Activated CD4-positive, alpha-beta T cell treated with anti-CD3 and anti-CD28 coated beads, Interleukin-2, amount 10 ng/mL, durations not matched to agents 7 days and 5 days (primary cell): ENCODE results near the gene CYP24A1. TPM values are rescaled to one million over a fixed set of nuclear protein-coding genes. Genes with fewer than 3 reads are reported as not detected.

Experiments used
- CTCF ChIA-PET: fragments of 350-600 bp; sonication (Branson Sonifier 250); formaldehyde crosslinking; loops from one replicate; lab custom pipeline; 2021; ENCODE audit warnings: antibody characterized with exemption; lab: Charles Lee
- POLR2A ChIA-PET: fragments of 350-600 bp; sonication (Branson Sonifier 250); formaldehyde crosslinking; loops from one replicate; lab custom pipeline; 2021; ENCODE audit warnings: antibody characterized with exemption; lab: Charles Lee
- DNase-seq: peaks from one replicate; pipeline ENCODE4 v3.0.0-alpha.2; 2020
- H3K27ac Mint-ChIP-seq: one replicate; pipeline ENCODE4 v1.8.0; 2021; ENCODE audit warnings: mild to moderate bottlenecking, moderate library complexity, mixed read lengths
- H3K27me3 Mint-ChIP-seq: one replicate; pipeline ENCODE4 v1.8.0; 2021; ENCODE audit warnings: mixed read lengths
- H3K36me3 Mint-ChIP-seq: one replicate; pipeline ENCODE4 v1.8.0; 2021; ENCODE audit warnings: low read depth, mixed read lengths
- H3K4me1 Mint-ChIP-seq: one replicate; pipeline ENCODE4 v1.8.0; 2021; ENCODE audit warnings: mixed read lengths
- H3K4me3 Mint-ChIP-seq: one replicate; pipeline ENCODE4 v1.8.0; 2021; ENCODE audit warnings: mild to moderate bottlenecking, moderate library complexity, mixed read lengths
- H3K9me3 Mint-ChIP-seq: one replicate; pipeline ENCODE4 v1.8.0; 2021; ENCODE audit warnings: mixed read lengths
- total RNA-seq, 2 experiments: library from RNA; stranded (reverse); gene quantifications; one replicate each; pipeline ENCODE4 v1.2.3, GENCODE V29; 2021

The CYP24A1 gene
- total RNA-seq, 2 experiments from 2014 or later, result not detected

- POLR2A ChIA-PET, result no interaction called here
- Mint-ChIP-seq H3K36me3 (no peaks in the 10 kb centered on the region), H3K27me3 (peaks cover 58% of the 10 kb centered on the region), H3K4me1 (no peaks in the 10 kb centered on the region), H3K4me3 (no peak overlapping the region), H3K9me3 (no peaks in the 10 kb centered on the region), H3K27ac (no peak overlapping the region)
- no peak for DNase-seq
- CTCF ChIA-PET, result no interaction called here
These were observed 6.7 kb downstream of the CYP24A1 start for GRCh38 chr20:54166987-54167662.

GRCh38 chr20:54165803-54166202 lies 8.0 kb downstream of the CYP24A1 start:
- POLR2A ChIA-PET, result no interaction called here
- Mint-ChIP-seq H3K27ac (no peak overlapping the region), H3K27me3 (peaks cover 49% of the 10 kb centered on the region)

GRCh38 chr20:54165014-54165413 lies 8.8 kb downstream of the CYP24A1 start:
- Mint-ChIP-seq H3K9me3 (no peaks in the 10 kb centered on the region), H3K4me3 (no peak overlapping the region), H3K27ac (no peak overlapping the region), H3K36me3 (no peaks in the 10 kb centered on the region), H3K27me3 (peaks cover 42% of the 10 kb centered on the region), H3K4me1 (peaks cover under 1% of the 10 kb centered on the region)
- DNase-seq, result no peak
- POLR2A ChIA-PET, result no interaction called here
- CTCF ChIA-PET, result interaction anchor here (1.1 kb wide), 1 partner anchor 74 kb away, joined by 4 read pairs; no protein-coding TSS in a partner anchor

More at GRCh38 chr20:54165803-54166202, 8.0 kb downstream of the CYP24A1 start:
- H3K4me3 Mint-ChIP-seq, result no peak overlapping the region
- DNase-seq, result no peak
- no peaks in the 10 kb centered on the region for H3K9me3 Mint-ChIP-seq
- CTCF ChIA-PET, result interaction anchor here (1.1 kb wide), 1 partner anchor 75 kb away, joined by 4 read pairs; no protein-coding TSS in a partner anchor
- no peaks in the 10 kb centered on the region for H3K4me1 Mint-ChIP-seq
- H3K36me3 Mint-ChIP-seq, result no peaks in the 10 kb centered on the region

- no peak overlapping the region for H3K27ac Mint-ChIP-seq
- ChIA-PET CTCF (no interaction called here), POLR2A (no interaction called here)
- peaks cover 31% of the 10 kb centered on the region for H3K27me3 Mint-ChIP-seq
- no peaks in the 10 kb centered on the region for H3K36me3 Mint-ChIP-seq
- DNase-seq, result no peak
- no peak overlapping the region for H3K4me3 Mint-ChIP-seq
- H3K9me3 Mint-ChIP-seq, result no peaks in the 10 kb centered on the region
- H3K4me1 Mint-ChIP-seq, result peaks cover 2% of the 10 kb centered on the region
These were observed 10.4 kb downstream of the CYP24A1 start for GRCh38 chr20:54163402-54163801.

GRCh38 chr20:54162378-54163009 lies 11.3 kb downstream of the CYP24A1 start:
- peaks cover 32% of the 10 kb centered on the region for H3K27me3 Mint-ChIP-seq
- ChIA-PET POLR2A (no interaction called here), CTCF (no interaction called here)

GRCh38 chr20:54161821-54162149 lies 12.0 kb downstream of the CYP24A1 start:
- H3K4me1 Mint-ChIP-seq, result peaks cover 2% of the 10 kb centered on the region
- H3K27ac Mint-ChIP-seq, result no peak overlapping the region
- H3K36me3 Mint-ChIP-seq, result no peaks in the 10 kb centered on the region
- POLR2A ChIA-PET, result no interaction called here
- CTCF ChIA-PET, result no interaction called here
- no peak overlapping the region for H3K4me3 Mint-ChIP-seq
- H3K9me3 Mint-ChIP-seq, result no peaks in the 10 kb centered on the region
- H3K27me3 Mint-ChIP-seq, result peaks cover 27% of the 10 kb centered on the region
- DNase-seq, result no peak

More at GRCh38 chr20:54162378-54163009, 11.3 kb downstream of the CYP24A1 start:
- Mint-ChIP-seq H3K4me1 (peaks cover 2% of the 10 kb centered on the region), H3K27ac (no peak overlapping the region), H3K9me3 (no peaks in the 10 kb centered on the region), H3K4me3 (no peak overlapping the region), H3K36me3 (no peaks in the 10 kb centered on the region)
- DNase-seq, result no peak

- ChIA-PET POLR2A (no interaction called here), CTCF (no interaction called here)
- peaks cover 2% of the 10 kb centered on the region for H3K4me1 Mint-ChIP-seq
- no peaks in the 10 kb centered on the region for H3K9me3 Mint-ChIP-seq
- no peak overlapping the region for H3K4me3 Mint-ChIP-seq
- no peak overlapping the region for H3K27ac Mint-ChIP-seq
- H3K36me3 Mint-ChIP-seq, result no peaks in the 10 kb centered on the region
- no peak for DNase-seq
- H3K27me3 Mint-ChIP-seq, result peaks cover 25% of the 10 kb centered on the region
These were observed 12.6 kb downstream of the CYP24A1 start for GRCh38 chr20:54161008-54161820.

- ChIA-PET CTCF (no interaction called here), POLR2A (no interaction called here)
- Mint-ChIP-seq H3K4me3 (no peak overlapping the region), H3K4me1 (peaks cover 2% of the 10 kb centered on the region), H3K27me3 (peaks cover 22% of the 10 kb centered on the region), H3K9me3 (no peaks in the 10 kb centered on the region), H3K36me3 (no peaks in the 10 kb centered on the region), H3K27ac (no peak overlapping the region)
- DNase-seq, result no peak
These were observed 13.4 kb downstream of the CYP24A1 start for GRCh38 chr20:54160065-54161007.

- Mint-ChIP-seq H3K4me3 (no peak overlapping the region), H3K4me1 (peaks cover 2% of the 10 kb centered on the region), H3K9me3 (no peaks in the 10 kb centered on the region), H3K27me3 (peaks cover 22% of the 10 kb centered on the region), H3K27ac (no peak overlapping the region), H3K36me3 (no peaks in the 10 kb centered on the region)
- DNase-seq, result no peak
- ChIA-PET POLR2A (no interaction called here), CTCF (no interaction called here)
These were observed 14.8 kb downstream of the CYP24A1 start for GRCh38 chr20:54158856-54159418.

- peaks cover 2% of the 10 kb centered on the region for H3K4me1 Mint-ChIP-seq
- CTCF ChIA-PET, result no interaction called here
These were observed 15.6 kb downstream of the CYP24A1 start for GRCh38 chr20:54158226-54158625.

GRCh38 chr20:54156981-54157835 lies 16.6 kb downstream of the CYP24A1 start:
- ChIA-PET POLR2A (no interaction called here), CTCF (no interaction called here)
- peaks cover 14% of the 10 kb centered on the region for H3K27me3 Mint-ChIP-seq
- no peak for DNase-seq
- no peak overlapping the region for H3K4me3 Mint-ChIP-seq
- no peak overlapping the region for H3K27ac Mint-ChIP-seq
- H3K4me1 Mint-ChIP-seq, result peaks cover 2% of the 10 kb centered on the region
- no peaks in the 10 kb centered on the region for H3K36me3 Mint-ChIP-seq
- H3K9me3 Mint-ChIP-seq, result no peaks in the 10 kb centered on the region

More at GRCh38 chr20:54158226-54158625, 15.6 kb downstream of the CYP24A1 start:
- POLR2A ChIA-PET, result no interaction called here
- Mint-ChIP-seq H3K9me3 (no peaks in the 10 kb centered on the region), H3K27me3 (peaks cover 20% of the 10 kb centered on the region), H3K4me3 (no peak overlapping the region), H3K27ac (no peak overlapping the region), H3K36me3 (no peaks in the 10 kb centered on the region)
- no peak for DNase-seq
